Thyroid gland (tissue), 4 donors: ENCODE data around the gene ANKRD1. TPM values are rescaled to one million over a fixed set of nuclear protein-coding genes. Genes with fewer than 3 reads are reported as not detected.

ENCODE experiments used
- DNase-seq, 2 donors: peaks; one replicate each; pipeline ENCODE4 v3.0.0-alpha.2; 2019
- H3K27ac ChIP-seq, 3 donors: fragments of 200-600 bp; sonication (generic); 1 replicate in 2 of 3; 2 replicates in 1 of 3; pipeline ENCODE4 v1.5.1; 2016 to 2019; ENCODE audit warnings: mild to moderate bottlenecking in 1 of 3, moderate library complexity in 1 of 3
- H3K27me3 ChIP-seq: fragments of 200-600 bp; sonication (generic); one replicate; pipeline ENCODE4 v1.5.1; 2019
- H3K36me3 ChIP-seq, 2 donors: fragments of 200-600 bp; sonication (generic); one replicate each; pipeline ENCODE4 v1.5.1; 2016 to 2019
- H3K4me1 ChIP-seq, 2 donors: fragments of 200-600 bp; sonication (generic); one replicate each; pipeline ENCODE4 v1.5.1; 2017 to 2019
- H3K4me3 ChIP-seq, 3 donors: fragments of 200-600 bp; sonication (generic); replicated peaks in 1 of 3; 1 replicate in 2 of 3; 2 replicates in 1 of 3; pipeline ENCODE4 v1.5.1; 2016; ENCODE audit warnings: mild to moderate bottlenecking in 1 of 3
- H3K9me3 ChIP-seq: fragments of 200-600 bp; sonication (generic); one replicate; pipeline ENCODE4 v1.5.1; 2017
- CTCF ChIP-seq, 6 experiments: fragments of 200-600 bp in 3 of 6; fragments of 450-650 bp in 3 of 6; sonication (generic) in 3 of 6; IDR thresholded peaks; one replicate each; pipeline ENCODE4 v1.5.1; 2016 to 2019; ENCODE audit warnings: antibody characterized with exemption in 6 of 6, mild to moderate bottlenecking in 2 of 6, inconsistent platforms in 1 of 6, moderate library complexity in 1 of 6
- POLR2A ChIP-seq, 2 donors: fragments of 450-650 bp; IDR thresholded peaks; one replicate each; pipeline ENCODE4 v1.6.1; 2017; ENCODE audit warnings: antibody characterized with exemption in 2 of 2, mild to moderate bottlenecking in 2 of 2, moderate library complexity in 1 of 2
- WGBS, 2 donors: methylation state at CpG; one replicate each; pipeline ENCODE4 v1.1.5; 2017; 5-methylcytosine and 5-hydroxymethylcytosine counted together
- intact Hi-C: fragments of 100-400 bp; cut with DNase I; formaldehyde crosslinking; loops from one replicate; pipeline ENCODE4 v1.15.1; 2023
- total RNA-seq, 4 donors: library from RNA; depleted of rRNA; stranded (reverse); fragments of >200 nt; gene quantifications; one replicate each; pipeline ENCODE4 v1.2.3, GENCODE V29; 2016

The ANKRD1 gene
- total RNA-seq, 4 donors from 2014 or later, result 0.94 TPM; not detected in 3

GRCh38 chr10:90960355-90960814, 39.5 kb upstream of the ANKRD1 start:
- Histone ChIP-seq H3K4me3 (no peak overlapping the region), H3K27ac (no peak overlapping the region), H3K9me3 (no peaks in the 10 kb centered on the region), H3K36me3 (no peaks in the 10 kb centered on the region), H3K4me1 (no peaks in the 10 kb centered on the region), H3K27me3 (no peaks in the 10 kb centered on the region)
- DNase-seq, result no peak
- intact Hi-C loops, result no loop called here
- TF ChIP-seq POLR2A (IDR thresholded peaks at IDR 0.05) (no peak), CTCF (IDR thresholded peaks at IDR 0.05) (no peak)

GRCh38 chr10:90959826-90960225, 38.9 kb upstream of the ANKRD1 start:
- Histone ChIP-seq H3K4me1 (no peaks in the 10 kb centered on the region), H3K36me3 (no peaks in the 10 kb centered on the region), H3K27me3 (no peaks in the 10 kb centered on the region), H3K27ac (no peak overlapping the region), H3K9me3 (no peaks in the 10 kb centered on the region), H3K4me3 (no peak overlapping the region)
- DNase-seq, result no peak
- intact Hi-C loops, result no loop called here
- TF ChIP-seq CTCF (IDR thresholded peaks at IDR 0.05) (no peak), POLR2A (IDR thresholded peaks at IDR 0.05) (no peak)
- 59 to 63% methylated on average over 1 of the region's 1 CpG for WGBS, 2 donors

- intact Hi-C loops, result no loop called here
- Histone ChIP-seq H3K9me3 (no peaks in the 10 kb centered on the region), H3K27ac (no peak overlapping the region), H3K27me3 (no peaks in the 10 kb centered on the region), H3K4me3 (no peak overlapping the region), H3K4me1 (no peaks in the 10 kb centered on the region), H3K36me3 (no peaks in the 10 kb centered on the region)
- WGBS, 2 donors, result 94 to 97% methylated on average over 6 of the region's 6 CpGs
- no peak for DNase-seq
- TF ChIP-seq POLR2A (IDR thresholded peaks at IDR 0.05), result no peak
- no peak for TF ChIP-seq CTCF (IDR thresholded peaks at IDR 0.05)
These were observed 37.9 kb upstream of the ANKRD1 start for GRCh38 chr10:90958781-90959180.

- intact Hi-C loops, result no loop called here
- no peak for TF ChIP-seq CTCF (IDR thresholded peaks at IDR 0.05)
- TF ChIP-seq POLR2A (IDR thresholded peaks at IDR 0.05), result no peak
- no peak for DNase-seq
- Histone ChIP-seq H3K4me3 (no peak overlapping the region), H3K4me1 (no peaks in the 10 kb centered on the region), H3K27ac (no peak overlapping the region), H3K36me3 (no peaks in the 10 kb centered on the region), H3K9me3 (no peaks in the 10 kb centered on the region), H3K27me3 (no peaks in the 10 kb centered on the region)
- 83 to 89% methylated on average over 5 of the region's 5 CpGs for WGBS, 2 donors
These were observed 26.4 kb upstream of the ANKRD1 start for GRCh38 chr10:90947030-90947960.

GRCh38 chr10:90945491-90946070, 24.7 kb upstream of the ANKRD1 start:
- Histone ChIP-seq H3K36me3 (no peaks in the 10 kb centered on the region), H3K27me3 (no peaks in the 10 kb centered on the region), H3K4me3 (no peak overlapping the region), H3K4me1 (no peaks in the 10 kb centered on the region), H3K9me3 (no peaks in the 10 kb centered on the region), H3K27ac (no peak overlapping the region)
- intact Hi-C loops, result no loop called here
- TF ChIP-seq CTCF (IDR thresholded peaks at IDR 0.05), result no peak
- no peak for TF ChIP-seq POLR2A (IDR thresholded peaks at IDR 0.05)
- 92 to 96% methylated on average over 4 of the region's 4 CpGs for WGBS, 2 donors
- DNase-seq, result no peak
